ENCODE results near the gene TESK2.

GRCh38 chr1:45479039-45479748, 11.8 kb downstream of the TESK2 start:
- TF ChIP-seq GATA3 (IDR thresholded peaks at IDR 0.05; ENCODE audit: low read depth, low read length), result no peak
- no peak for TF ChIP-seq GATA2 (IDR thresholded peaks at IDR 0.05; ENCODE audit: low read depth, low read length)

Measured in SH-SY5Y (cell line).